GM18907 (cell line): ENCODE data around the gene FAM107B.
A peak's percentile ranks its signal among the peaks of the same experiment; 100 is the strongest.

ENCODE experiments used
- ATAC-seq: cut with Tn5 transposase; IDR thresholded peaks from one replicate; pipeline ENCODE4 v1.9.1; 2021; ENCODE audit warnings: mild to moderate bottlenecking, moderate library complexity; ENCODE audit not compliant: unreplicated experiment

The FAM107B gene

DNA sequence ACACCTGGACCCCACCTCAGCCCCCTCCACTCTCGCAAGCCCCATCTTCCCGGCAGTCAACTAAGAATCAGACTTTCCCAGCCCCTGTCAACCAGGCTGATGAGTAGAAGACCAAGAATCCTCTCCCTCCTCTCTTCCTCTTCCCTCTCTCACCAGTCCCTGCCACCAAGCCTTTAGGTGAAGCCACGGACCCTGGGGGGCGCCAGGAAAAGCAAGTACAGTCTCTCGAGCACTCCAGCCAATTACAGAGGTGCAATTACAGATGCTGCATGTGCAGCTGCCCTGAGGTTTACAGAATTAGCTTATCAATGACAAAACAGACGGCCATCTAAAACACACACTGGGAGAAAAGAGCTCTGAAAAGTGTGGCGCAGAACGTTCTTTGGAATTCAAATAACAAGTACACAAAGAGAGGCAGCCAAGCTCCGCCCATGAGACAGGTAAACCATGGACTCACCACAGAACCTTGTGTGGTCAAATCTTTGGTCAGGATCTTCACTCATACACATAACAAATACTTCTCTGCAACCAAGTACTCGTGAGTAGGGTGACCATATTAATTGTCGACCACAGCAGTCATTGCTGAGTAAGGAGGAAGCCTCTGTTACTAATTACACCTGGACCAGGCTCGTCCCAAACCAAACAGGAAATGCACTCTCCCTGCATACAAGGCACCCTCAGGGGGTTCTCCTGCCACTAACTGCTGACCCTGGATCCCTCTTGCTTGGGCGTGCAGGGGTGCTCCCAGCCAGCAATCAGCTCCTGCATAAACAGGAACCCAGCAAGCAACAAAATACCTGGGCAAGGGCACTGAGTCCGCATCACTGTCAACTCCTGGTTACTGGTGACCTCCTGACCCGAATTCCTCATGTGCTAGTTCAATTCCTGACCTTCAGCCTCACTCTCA, 189.2 kb downstream of the FAM107B start:
- ATAC-seq, result peak; percentile 40

DNA sequence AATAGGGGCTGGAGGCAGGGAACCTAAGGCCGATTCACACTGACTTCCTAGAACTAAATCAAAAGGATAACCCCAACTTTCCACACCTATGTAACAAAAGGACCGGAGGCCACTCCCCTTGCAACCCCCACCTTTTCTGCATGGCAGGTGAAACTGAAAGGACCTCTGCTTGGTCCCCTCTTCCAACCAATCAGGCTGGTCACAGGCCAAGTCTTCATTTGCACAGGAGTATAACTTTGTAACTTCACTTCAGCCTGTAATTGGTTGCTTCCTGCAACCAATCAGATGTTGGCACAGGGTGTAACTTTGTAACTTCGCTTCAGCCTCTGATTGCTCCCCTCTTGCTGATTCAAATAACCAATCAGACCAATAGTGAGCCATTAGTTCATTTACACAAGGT, 190.0 kb downstream of the FAM107B start:
- ATAC-seq, result no peak

DNA sequence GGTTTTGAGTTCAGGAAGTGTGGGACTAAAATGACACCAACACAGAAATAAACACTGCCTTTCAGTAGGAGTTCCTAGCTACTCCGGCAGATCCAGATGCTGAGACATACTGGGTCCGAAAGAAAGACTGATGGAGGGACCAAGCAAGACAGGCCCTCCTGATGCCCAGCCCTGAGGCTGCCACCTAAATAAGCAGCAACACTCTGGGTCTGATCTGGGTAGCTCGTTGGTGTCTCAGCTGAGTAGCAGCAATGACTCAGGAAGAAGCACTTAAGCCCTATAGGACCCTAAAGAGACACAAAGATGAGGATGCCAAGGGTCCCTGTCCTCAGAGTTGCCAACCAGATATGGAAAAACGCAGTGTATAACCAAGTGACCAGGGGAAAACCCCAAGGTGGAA, 190.7 kb downstream of the FAM107B start:
- ATAC-seq, result no peak

DNA sequence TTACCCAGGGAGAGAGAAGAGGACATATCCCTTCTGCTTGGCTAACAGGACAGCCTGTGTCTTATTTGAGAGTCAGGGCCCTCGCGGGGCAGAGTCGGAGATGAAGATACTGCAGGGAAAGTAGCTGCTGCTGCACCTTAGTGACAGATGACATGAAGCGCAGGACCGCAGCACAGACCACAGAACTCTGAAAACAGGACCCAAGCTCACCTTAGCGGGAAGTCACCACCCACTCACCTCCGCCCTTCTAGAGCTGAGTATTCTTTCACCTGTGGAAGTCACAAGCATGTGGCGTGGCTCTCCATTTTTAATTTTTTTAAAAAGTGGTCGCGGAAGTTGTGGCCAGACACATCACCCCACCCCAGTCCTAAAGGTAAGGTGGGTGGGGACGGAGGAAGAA, 191.4 kb downstream of the FAM107B start:
- ATAC-seq, result no peak

DNA sequence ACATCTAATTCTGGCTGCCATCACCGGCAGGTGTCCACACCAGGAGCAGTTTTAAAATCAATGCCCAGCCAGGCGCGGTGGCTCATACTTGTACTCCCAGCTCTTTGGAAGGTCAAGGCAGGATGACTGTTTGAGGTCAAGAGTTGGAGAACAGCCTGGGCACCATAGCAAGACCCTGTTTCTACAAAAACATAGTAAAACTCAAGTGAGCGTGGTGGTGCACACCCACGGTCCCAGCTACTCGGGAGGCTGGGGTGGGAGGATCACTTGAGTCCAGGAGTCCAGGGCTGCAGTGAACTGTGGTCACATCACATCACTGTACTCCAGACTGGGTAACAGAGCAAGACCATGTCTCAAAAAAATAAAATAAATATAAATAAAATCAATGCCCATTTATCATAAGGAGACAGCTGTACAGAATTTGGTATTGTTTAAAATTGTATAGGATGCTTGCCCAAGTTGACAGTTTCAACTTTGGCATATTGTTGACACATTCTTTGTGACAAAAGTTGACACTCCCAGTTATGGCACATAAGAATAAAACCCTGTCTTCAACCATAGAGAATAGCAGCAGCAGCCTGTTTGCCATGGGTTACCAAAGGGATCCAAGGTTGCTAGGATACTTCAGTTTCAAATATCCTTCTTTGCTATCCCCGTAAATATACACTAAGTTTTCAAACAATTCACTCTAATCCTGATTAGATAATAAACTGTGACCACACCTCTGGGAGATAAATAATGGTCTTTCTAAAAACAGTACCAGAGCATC, 193.0 kb downstream of the FAM107B start:
- ATAC-seq, result no peak

DNA sequence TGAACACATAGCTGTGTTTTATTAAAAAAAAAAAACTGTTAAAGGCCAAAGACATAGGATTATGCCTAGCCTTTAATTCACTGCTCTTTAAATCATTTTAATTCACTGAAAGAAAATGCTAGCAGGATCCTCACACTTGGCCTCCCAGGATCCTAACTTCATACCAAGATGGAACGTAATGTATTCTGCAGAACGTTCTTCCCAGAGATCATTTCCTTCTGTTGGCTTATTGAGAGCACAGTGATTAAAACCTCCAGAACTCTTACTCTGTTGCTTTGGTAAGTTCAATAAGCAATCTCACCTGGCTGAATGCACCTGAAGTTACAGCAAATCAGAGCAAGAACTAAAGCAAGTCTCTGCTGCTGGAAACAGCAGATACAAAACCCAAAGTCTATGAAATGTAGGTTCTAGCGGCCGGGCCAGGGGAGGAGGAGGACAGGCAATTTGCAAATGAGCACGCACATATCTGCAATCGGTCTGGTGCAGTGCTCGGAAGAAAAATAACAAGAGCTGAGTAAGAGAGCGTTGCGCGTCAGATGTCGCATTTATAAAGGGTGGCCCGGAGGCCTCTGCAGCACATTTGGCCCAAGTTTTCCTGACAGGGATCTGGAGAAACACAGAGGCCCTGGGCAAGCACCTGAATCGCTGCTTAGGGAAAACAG, 193.9 kb downstream of the FAM107B start:
- no peak for ATAC-seq

DNA sequence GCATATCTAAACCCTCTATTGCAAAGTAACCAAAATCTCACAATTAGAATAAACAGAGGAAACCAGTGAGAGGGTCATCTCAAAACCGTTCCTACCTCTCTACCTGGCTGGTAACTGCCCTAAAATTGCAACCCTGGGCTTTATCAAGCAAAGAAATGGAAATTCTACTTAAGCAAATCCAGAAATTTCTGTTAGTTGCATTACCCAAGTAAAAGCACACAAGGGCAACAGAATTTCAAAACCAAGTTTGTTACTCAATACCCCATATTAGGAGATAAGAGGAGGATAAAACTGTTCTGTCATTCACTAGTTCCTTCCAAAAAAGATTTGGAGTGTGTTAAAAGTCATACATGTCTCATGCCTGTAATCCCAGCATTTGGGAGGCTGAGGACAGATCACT, 195.3 kb downstream of the FAM107B start:
- no peak for ATAC-seq

DNA sequence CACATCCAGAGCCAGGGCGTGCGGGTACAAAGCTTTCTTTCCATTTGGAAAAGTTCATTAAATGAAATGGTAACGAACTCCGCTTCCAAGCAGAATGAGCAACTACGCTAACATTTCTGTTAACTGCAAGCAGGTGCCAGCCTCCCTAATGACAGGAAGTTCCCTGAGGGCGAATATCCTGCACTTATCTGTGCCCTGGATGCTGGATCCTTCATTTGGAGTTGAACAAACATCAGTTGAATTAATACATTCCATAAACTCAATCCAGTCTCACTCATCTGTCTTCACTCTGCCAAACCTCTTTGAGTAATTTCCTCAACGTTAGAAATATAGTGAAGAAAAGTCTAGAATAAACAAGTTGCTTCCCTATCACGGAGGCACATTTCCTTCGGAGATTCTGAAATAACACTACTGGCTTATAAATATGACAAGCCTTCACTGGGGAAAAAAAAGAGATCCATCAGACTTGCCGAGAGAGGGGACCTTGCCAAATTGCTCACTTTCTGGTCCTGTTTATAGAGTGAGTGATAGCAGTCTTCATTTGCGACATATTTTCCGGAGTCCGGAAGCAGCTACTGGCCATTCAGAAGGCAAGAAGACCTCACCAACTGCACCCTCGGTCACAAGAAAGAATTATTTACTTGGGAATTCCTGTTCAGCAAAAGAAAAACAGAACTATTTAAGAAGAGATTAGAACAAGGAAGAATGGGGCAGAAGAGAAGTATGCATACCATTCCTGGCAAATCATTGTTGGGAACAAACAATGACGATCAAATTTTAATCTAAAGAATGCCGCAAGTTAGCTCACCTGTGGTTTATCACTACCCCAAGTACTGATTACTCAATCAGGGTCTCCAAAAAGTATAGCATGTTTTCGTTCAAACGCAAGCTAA, 196.4 kb downstream of the FAM107B start:
- no peak for ATAC-seq

DNA sequence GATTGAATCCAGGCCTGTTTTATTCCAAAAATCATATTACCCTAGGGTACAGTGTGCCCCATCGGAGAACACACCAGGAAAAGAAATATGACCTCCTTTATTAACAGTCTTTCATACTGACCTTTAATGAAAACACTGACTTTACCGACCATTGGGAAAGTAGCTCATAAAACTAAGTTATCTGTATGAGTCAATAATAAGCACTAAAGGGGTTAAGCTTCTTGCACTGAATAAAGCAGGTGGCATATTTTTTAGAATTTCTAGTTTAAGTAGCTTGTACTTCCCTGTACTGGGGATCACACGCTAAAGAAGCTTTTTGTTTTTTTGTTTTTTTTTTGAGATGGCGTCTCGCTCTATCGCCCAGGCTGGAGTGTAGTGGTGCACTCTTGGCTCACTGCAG, 199.8 kb downstream of the FAM107B start:
- ATAC-seq, result no peak

DNA sequence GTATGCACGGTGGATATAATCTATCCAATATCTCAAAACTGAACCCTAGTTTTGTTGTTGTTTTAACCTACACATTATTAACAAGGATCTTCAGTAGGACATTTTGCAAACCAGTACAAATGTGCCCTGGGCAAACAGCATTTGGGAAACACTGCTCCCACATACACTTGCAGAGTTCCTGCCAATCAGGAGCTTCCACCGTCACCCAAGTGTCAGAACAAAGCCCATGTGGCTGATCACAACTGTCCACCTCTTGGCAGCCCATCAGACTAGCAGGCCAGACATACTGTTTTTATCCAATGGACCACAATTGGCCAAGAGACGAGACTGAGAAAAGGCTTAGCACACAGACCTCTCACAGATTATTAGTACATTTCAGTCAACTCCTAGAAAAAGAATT, 200.4 kb downstream of the FAM107B start:
- no peak for ATAC-seq

DNA sequence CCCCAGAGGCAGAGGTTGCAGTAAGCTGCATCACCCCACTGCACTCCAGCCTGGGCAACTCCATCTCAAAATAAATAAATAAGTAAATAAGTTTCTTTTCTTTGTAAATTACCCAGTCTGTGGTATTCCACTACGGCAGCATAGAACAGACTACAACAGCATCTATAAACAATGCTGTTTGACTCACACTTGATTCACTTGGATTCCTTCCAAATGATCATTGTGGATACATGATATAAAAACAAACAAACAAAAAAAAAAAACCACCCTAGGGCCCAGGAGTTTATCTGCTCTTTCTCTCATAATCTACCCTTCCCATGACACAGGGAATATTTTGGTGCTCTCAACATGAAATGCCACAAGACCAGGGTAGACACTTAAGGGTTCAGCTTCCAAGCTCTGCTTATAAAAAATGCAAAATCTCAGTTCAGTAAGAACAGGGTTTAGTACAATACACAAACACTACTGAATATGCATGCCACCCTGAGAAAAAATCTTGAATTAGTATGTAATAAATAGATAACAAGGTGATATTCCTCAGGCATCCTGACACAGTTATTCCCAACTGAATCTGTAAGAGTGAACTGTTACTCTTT, 200.9 kb downstream of the FAM107B start:
- ATAC-seq, result no peak

DNA sequence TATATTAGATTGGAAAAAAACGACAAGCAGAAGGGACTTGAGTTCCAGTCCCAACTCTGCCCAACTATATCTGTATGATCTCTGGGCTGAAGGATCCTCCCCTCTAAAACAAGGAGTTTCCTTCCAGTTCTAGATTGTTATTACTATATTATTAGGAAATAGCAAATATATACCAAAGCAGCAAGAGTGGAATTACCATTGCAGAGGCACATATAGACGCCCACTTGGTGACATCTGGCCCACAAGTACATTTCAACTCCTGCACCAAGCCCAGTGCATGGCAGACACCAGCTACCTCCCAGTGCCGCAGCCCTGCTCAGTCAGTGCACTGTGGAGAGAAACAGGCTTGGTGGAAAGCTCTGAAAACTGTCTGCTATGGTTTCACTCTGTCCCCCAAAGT, 201.9 kb downstream of the FAM107B start:
- ATAC-seq, result no peak

DNA sequence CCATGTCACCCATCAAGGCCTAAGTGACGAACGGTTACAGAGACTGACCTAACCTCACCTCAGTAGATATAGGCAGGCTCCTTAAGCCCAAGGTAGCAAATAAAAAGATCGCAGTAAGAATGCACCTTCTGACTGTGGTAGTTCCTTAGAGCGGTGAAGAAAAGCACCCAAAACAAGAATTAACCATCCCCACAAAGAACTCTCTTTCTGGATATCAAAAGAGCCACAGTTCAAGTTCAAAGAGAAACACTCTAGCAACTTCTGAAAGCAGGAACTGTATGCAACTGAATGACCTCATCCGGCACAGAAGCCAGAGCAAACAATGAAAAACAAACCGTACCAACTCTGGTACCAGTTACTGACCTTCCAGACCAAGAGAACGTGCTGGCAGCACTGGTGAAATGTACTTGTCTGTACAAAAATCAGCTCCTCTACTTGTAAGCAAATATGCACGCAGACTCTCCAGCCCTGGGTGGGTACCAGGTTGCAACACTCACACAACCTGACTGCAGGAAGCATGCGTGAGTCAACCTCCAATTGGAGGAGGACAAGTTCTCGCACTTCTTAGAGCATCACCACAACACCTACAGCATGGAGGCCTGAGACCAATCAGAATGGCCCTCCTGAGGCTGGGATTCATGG, 202.7 kb downstream of the FAM107B start:
- ATAC-seq, result peak; percentile 80

DNA sequence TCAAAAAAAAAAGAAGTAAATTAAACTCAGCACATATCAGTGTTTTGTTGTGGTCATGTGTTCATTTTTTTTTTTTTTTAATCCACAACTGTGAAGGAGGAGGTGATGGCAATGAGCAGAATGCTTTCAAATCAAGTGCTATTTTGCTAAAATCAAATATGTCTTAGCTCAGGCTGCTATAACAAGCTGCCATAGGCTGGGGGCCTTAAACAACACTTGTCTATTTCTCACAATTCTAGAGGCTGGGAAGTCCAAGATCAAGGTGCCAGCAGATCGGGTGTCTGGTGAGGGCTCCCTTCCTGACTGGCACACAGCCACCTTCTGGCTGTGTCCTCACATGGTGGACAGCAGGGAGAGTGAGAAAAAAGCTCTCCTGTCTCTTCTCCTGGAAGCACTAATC, 203.9 kb downstream of the FAM107B start:
- no peak for ATAC-seq

DNA sequence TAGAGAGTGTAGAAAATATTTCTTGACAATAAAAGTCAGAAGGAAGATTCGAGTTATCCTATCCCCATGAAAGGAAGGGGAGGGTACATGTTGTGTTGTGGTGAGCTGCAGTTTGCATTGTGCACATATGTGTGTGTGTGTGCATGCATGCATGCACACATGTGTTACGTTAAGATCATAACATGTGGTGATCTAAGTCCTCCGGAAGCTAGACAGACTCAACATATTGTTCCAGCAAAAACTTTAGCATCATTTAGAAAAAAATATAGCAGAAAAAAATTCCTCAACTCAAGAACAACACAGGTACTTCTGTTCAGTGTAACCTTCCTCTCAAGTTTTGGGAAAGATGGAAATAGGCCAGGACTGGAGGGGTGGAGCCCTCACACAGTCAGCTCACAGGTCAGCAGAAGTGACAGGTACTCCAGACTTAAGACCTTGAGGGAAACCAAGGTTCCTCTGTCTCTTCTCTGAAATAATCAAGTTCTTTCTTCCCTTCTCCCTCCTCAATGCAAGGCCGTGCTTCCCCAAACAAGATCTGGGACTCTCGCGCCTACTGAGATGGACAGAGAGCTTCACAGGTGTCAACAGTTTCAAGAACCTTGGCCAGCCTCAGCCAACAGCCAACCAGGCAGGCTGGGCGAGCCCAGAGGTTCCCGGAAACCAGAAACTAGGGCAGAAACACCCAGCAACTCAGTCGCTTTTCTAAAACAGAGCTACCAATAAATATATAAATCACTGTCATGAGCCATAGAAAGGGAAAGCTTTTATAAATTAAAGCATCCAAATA, 205.2 kb downstream of the FAM107B start:
- ATAC-seq, result no peak

DNA sequence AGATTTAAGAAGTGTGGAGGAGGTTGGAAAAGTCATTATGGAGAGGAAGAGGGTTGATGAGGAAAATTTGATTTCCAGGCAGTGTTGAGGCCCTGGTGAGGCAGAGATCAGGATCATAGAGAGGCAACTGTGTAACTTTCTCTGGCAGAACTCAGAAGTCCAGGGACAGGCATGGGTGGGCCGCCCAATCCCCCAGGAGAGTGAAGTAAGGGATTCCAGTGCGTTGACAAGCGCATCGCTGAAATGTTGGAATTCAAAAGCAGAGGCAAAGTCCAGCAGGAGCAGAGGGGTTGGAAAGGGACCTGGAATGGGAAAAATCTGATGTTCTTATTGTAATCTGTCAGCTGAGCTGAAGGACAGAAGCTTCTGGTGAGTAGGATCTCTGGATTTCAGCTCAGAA, 207.3 kb downstream of the FAM107B start:
- ATAC-seq, result no peak

DNA sequence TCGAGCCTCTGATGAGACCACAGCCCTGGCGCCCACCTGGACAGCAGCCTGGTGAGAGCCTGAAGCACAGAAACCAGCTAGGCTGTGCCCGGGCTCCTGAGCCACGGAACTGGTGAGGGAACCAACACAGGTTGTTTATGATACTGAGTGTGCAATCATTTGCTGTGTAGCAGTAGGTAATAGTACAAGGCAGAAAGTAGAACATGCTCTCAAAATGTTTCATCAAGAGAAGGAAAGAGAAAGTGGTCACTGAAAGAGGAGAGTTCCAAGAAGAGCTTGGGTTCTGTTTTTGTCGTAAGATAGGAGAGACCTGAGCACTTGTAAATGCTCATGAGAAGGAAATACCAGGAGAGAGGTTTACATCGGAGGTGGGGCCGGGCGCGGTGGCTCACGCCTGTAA, 208.2 kb downstream of the FAM107B start:
- no peak for ATAC-seq

DNA sequence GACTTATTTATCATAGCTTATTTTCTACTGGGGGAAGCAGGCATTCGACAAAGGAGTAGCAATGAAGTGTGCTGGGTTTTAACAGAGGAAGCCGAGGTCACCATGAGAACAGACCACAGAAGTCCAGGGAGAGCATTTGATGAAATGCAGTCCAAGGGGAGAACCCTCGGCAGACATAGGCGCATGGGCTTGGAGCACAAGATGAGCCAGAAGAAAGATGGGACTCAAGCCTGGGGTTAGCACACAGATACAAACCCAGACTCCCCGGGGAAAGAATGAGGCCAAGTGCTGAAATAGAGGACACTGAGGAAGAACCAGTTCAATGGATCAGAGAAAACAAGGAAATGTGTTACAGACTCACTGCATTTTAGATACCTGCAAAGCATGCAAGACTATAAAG, 209.5 kb downstream of the FAM107B start:
- no peak for ATAC-seq

DNA sequence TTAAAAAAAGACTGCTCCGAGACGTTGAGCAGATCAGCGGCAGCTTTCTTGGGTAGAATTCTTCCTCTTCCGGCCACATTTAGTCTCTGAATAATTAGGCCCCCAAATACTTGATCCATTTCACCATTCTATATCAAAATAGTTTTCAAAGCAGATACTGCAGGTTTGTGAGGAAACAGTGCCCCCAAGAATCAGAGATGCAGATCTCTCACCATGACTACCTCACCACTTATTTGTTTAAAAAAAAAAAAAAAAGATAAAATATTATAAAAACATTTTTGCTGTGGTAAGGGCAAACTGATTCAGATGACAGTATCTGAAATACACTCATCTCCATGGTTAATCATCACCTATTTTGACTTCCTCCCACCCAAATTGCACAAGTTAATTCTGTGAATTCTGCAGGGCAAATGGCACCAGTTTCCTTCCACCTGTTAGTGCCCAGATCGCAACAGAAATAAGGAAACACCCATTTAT, 210.4 kb downstream of the FAM107B start:
- peak; percentile 61 for ATAC-seq
